ENCODE data around the gene POU6F1. TPM values are rescaled to one million over a fixed set of nuclear protein-coding genes. Genes with fewer than 3 reads are reported as not detected.

POU6F1 gene
- total and polyA plus RNA-seq, 2 of the 8 experiments (the other 6 are each of a cell fraction or from before 2014, with no cell fraction given) = 5.6 to 8.7 TPM

DNA sequence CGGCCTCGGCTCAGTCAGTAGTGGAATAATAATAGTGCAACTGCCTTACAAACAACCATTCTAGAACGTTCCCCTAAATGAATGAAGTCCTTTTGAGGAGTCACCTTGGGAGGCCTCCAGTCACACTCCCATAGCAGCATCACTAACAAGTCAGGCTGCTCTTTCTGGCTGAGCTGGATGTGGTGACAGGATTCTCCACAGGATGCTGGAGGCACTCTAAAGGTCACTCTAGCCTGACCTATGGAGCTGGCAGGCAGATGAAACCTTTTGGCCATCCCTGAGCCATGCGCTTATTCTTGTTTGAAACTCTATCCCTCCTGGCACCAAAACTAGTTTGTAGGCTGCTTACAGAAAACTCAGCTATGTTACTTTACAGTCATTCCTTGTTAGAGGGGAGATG lies 27.0 kb downstream of the POU6F1 start:
- Histone ChIP-seq H3K4me1 (replicated peaks in 1 of 4; ENCODE audit: control insufficient read depth in 3 of 4, insufficient read depth in 4 of 4, low read length in 3 of 4) (no peaks in the 10 kb centered on the region), H4K91ac (replicated peaks; ENCODE audit: insufficient read length, low read length) (no peak overlapping the region), H3K79me1 (ENCODE audit: low read depth, low read length) (no peaks in the 10 kb centered on the region), H3K4ac (replicated peaks; ENCODE audit: insufficient read length, low read depth, low read length) (no peak overlapping the region), H4K20me1 (replicated peaks in 1 of 2; ENCODE audit: control insufficient read depth in 1 of 2, insufficient read depth in 2 of 2, low read length in 2 of 2) (no peaks in the 10 kb centered on the region), H3K27ac (ENCODE audit: low read depth, low read length) (no peak overlapping the region), H3K23me2 (ENCODE audit: low read depth, low read length) (no peaks in the 10 kb centered on the region), H3K9ac (replicated peaks in 1 of 4; ENCODE audit: extremely low read depth in 1 of 4, low read depth in 3 of 4, low read length in 3 of 4) (no peak overlapping the region), H3K9me3 (ENCODE audit: insufficient read depth in 2 of 2, low read depth in 1 of 2, low read length in 1 of 2) (no peaks in the 10 kb centered on the region), H2BK120ac (replicated peaks; ENCODE audit: low read depth, low read length) (no peak overlapping the region), H3K27me3 (replicated peaks in 1 of 4; ENCODE audit: control insufficient read depth in 3 of 4, extremely low read depth in 1 of 4, insufficient read depth in 3 of 4, low read length in 3 of 4) (no peaks in the 10 kb centered on the region; a peak in 1 of 7 replicates), H2BK12ac (ENCODE audit: low read depth, low read length) (no peak overlapping the region), H2BK5ac (ENCODE audit: low read depth, low read length) (no peak overlapping the region; the same call in 1 of the 2 replicates), H4K5ac (ENCODE audit: insufficient read length, low read depth, low read length) (no peak overlapping the region), H3K23ac (ENCODE audit: insufficient read length) (no peak overlapping the region), H2AK5ac (ENCODE audit: low read depth, low read length) (no peak overlapping the region), H3K36me3 (ENCODE audit: control insufficient read depth in 2 of 4, insufficient read depth in 4 of 4, low read length in 3 of 4) (no peaks in the 10 kb centered on the region), H2BK15ac (ENCODE audit: low read length) (no peak overlapping the region), H3K56ac (replicated peaks; ENCODE audit: insufficient read length, low read depth, low read length) (no peak overlapping the region), H3K18ac (ENCODE audit: extremely low read depth, low read length) (no peak overlapping the region), H3K4me2 (ENCODE audit: insufficient read depth in 1 of 2, low read depth in 2 of 2, low read length in 2 of 2) (no peak overlapping the region), H4K8ac (ENCODE audit: extremely low read depth, insufficient read depth, low read length) (no peak overlapping the region), H3K14ac (ENCODE audit: insufficient read length) (no peak overlapping the region), H3K79me2 (ENCODE audit: control insufficient read depth in 1 of 2, insufficient read depth in 2 of 2, low read length in 2 of 2) (no peaks in the 10 kb centered on the region), H2BK20ac (ENCODE audit: low read length) (no peak overlapping the region), H2AFZ (ENCODE audit: low read length) (no peak overlapping the region), H3K4me3 (ENCODE audit: extremely low read depth in 1 of 4, insufficient read depth in 2 of 4, low read depth in 3 of 4, low read length in 4 of 4) (no peak overlapping the region)
- 90% methylated on average over 4 of the region's 4 CpGs; no CpG with 5 or more reads in 1 of the 2 experiments for WGBS, 2 experiments (ENCODE audit: extremely low coverage in 1 of 2, insufficient coverage in 1 of 2, insufficient read length in 1 of 2, insufficient replicate concordance in 2 of 2, low coverage in 1 of 2, low lambda C conversion rate in 2 of 2, missing lambda C conversion rate in 1 of 2)
- FAIRE-seq (no peak), DNase-seq (ENCODE audit: low read depth in 1 of 2, low spot score in 2 of 2) (no peak)
- CTCF ChIA-PET (ENCODE audit: partially characterized antibody) = interaction anchor here (0.6 to 1.9 kb wide), 2 partner anchors 129 to 150 kb away, joined by 3 to 4 read pairs; no protein-coding TSS in a partner anchor
- POLR2A ChIA-PET (ENCODE audit: partially characterized antibody) = interaction anchor here (0.6 to 1.2 kb wide), 4 partner anchors 13 to 142 kb away, joined by 3 to 4 read pairs (median 4); partner anchors contain the start of gene CSRNP2
- TF ChIP-seq SAP30 (IDR thresholded peaks at IDR 0.05; ENCODE audit: insufficient read depth, insufficient replicate concordance, low read length) (no peak), GTF2F1 (IDR thresholded peaks at IDR 0.05; ENCODE audit: borderline replicate concordance, low read depth, low read length) (no peak), SRF (IDR thresholded peaks at IDR 0.05; ENCODE audit: low read depth, low read length) (no peak), SIN3A (conservative IDR thresholded peaks at IDR 0.05 in 1 of 2, IDR thresholded peaks at IDR 0.05 in 1 of 2; ENCODE audit: low read depth in 1 of 2, low read length in 2 of 2) (no peak), SP1 (IDR thresholded peaks at IDR 0.05; ENCODE audit: low read depth, low read length) (no peak), ZNF274 (IDR thresholded peaks at IDR 0.05; ENCODE audit: borderline replicate concordance, extremely low read depth, low read length) (no peak), NRF1 (IDR thresholded peaks at IDR 0.05; ENCODE audit: low read depth, low read length) (no peak), BCL11A (IDR thresholded peaks at IDR 0.05; ENCODE audit: low read depth in 2 of 2, low read length in 2 of 2) (no peak)
- TF ChIP-seq, protein P1, sequence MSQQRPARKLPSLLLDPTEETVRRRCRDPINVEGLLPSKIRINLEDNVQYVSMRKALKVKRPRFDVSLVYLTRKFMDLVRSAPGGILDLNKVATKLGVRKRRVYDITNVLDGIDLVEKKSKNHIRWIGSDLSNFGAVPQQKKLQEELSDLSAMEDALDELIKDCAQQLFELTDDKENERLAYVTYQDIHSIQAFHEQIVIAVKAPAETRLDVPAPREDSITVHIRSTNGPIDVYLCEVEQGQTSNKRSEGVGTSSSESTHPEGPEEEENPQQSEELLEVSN (IDR thresholded peaks at IDR 0.05) = no peak
- TF ChIP-seq, protein P2, sequence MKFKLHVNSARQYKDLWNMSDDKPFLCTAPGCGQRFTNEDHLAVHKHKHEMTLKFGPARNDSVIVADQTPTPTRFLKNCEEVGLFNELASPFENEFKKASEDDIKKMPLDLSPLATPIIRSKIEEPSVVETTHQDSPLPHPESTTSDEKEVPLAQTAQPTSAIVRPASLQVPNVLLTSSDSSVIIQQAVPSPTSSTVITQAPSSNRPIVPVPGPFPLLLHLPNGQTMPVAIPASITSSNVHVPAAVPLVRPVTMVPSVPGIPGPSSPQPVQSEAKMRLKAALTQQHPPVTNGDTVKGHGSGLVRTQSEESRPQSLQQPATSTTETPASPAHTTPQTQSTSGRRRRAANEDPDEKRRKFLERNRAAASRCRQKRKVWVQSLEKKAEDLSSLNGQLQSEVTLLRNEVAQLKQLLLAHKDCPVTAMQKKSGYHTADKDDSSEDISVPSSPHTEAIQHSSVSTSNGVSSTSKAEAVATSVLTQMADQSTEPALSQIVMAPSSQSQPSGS (IDR thresholded peaks at IDR 0.05; ENCODE audit: low read length) = no peak

Measured in H1 (cell line).